Activated B cell treated with CpG ODN at 0.5 μM for 24 hours (primary cell): ENCODE results near the gene ACTR3C. TPM values are rescaled to one million over a fixed set of nuclear protein-coding genes. Genes with fewer than 3 reads are reported as not detected.
A peak's percentile ranks its signal among the peaks of the same experiment; 100 is the strongest.

Experiments used
- ATAC-seq: fragments of 200-7000 bp; cut with Tn5 transposase; one replicate; pipeline ENCODE4 v1.10.0; 2021; ENCODE audit warnings: low read depth, mild to moderate bottlenecking, moderate library complexity
- CTCF ChIA-PET: fragments of 350-600 bp; sonication (Branson Sonifier 250); formaldehyde crosslinking; loops from one replicate; lab custom pipeline; 2021; ENCODE audit warnings: antibody characterized with exemption; lab: Charles Lee
- POLR2A ChIA-PET: fragments of 350-600 bp; sonication (Branson Sonifier 250); formaldehyde crosslinking; loops from one replicate; lab custom pipeline; 2021; ENCODE audit warnings: antibody characterized with exemption; lab: Charles Lee
- DNase-seq: peaks from one replicate; pipeline ENCODE4 v3.0.0; 2022
- H3K27ac Mint-ChIP-seq: one replicate; pipeline ENCODE4 v1.8.0; 2020; ENCODE audit warnings: mixed read lengths
- H3K27me3 Mint-ChIP-seq: one replicate; pipeline ENCODE4 v1.8.0; 2021; ENCODE audit warnings: mixed read lengths
- H3K36me3 Mint-ChIP-seq: one replicate; pipeline ENCODE4 v1.8.0; 2021; ENCODE audit warnings: low read depth, mixed read lengths
- H3K4me1 Mint-ChIP-seq: one replicate; pipeline ENCODE4 v1.8.0; 2021; ENCODE audit warnings: mixed read lengths
- H3K4me3 Mint-ChIP-seq: one replicate; pipeline ENCODE4 v1.8.0; 2020; ENCODE audit warnings: mild to moderate bottlenecking, mixed read lengths
- H3K9me3 Mint-ChIP-seq: one replicate; pipeline ENCODE4 v1.8.0; 2020; ENCODE audit warnings: mixed read lengths
- intact Hi-C: fragments of 100-400 bp; cut with micrococcal nuclease; formaldehyde crosslinking; loops from one replicate; pipeline ENCODE4 v1.15.1; 2024
- total RNA-seq: library from RNA; stranded (reverse); gene quantifications from 2 replicates; pipeline ENCODE4 v1.2.3, GENCODE V29; 2022
- TF ChIP-seq, protein P1 (sequence below): fragments of 200-600 bp; IDR thresholded peaks from one replicate; pipeline ENCODE4 v1.8.0; 2022; ENCODE audit warnings: antibody characterized with exemption, mild to moderate bottlenecking

ACTR3C gene
- total RNA-seq, 1 donor from 2014 or later: 14.3 TPM

DNA sequence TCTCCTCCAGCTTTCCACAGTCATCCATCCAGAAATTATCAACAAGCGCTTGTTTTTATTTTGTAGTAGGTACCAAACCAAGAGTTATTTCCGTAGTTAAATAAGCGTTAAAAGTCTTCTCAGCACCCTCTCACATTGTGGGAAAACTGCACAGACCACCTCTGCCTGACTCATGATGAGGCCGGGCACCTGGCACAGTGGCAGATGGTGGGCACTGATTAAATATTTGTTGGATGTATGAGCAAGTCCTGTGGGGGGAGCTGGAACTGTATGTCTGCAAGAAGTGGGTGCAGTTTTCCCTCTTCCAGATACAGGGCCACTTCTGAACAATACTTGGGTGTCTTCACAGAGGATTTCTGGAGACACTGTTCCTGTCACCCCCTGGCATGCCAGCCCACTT is 40.0 kb upstream of the ACTR3C start:
- ATAC-seq: no peak
- peaks cover 61% of the 10 kb centered on the region for H3K4me1 Mint-ChIP-seq
- no peak overlapping the region for H3K27ac Mint-ChIP-seq
- ChIA-PET CTCF (interaction anchor here (0.9 kb wide), 1 partner anchor 44 kb away, joined by 3 read pairs; no protein-coding TSS in a partner anchor), POLR2A (interaction anchor here (3.4 to 16.5 kb wide), 2 partner anchors 14 to 42 kb away, joined by 13 to 421 read pairs; a partner anchor contains a TSS)
- no peaks in the 10 kb centered on the region for H3K27me3 Mint-ChIP-seq
- no peaks in the 10 kb centered on the region for H3K36me3 Mint-ChIP-seq
- H3K4me3 Mint-ChIP-seq: no peak overlapping the region
- H3K9me3 Mint-ChIP-seq: no peaks in the 10 kb centered on the region
- DNase-seq: no peak
- TF ChIP-seq, protein P1, sequence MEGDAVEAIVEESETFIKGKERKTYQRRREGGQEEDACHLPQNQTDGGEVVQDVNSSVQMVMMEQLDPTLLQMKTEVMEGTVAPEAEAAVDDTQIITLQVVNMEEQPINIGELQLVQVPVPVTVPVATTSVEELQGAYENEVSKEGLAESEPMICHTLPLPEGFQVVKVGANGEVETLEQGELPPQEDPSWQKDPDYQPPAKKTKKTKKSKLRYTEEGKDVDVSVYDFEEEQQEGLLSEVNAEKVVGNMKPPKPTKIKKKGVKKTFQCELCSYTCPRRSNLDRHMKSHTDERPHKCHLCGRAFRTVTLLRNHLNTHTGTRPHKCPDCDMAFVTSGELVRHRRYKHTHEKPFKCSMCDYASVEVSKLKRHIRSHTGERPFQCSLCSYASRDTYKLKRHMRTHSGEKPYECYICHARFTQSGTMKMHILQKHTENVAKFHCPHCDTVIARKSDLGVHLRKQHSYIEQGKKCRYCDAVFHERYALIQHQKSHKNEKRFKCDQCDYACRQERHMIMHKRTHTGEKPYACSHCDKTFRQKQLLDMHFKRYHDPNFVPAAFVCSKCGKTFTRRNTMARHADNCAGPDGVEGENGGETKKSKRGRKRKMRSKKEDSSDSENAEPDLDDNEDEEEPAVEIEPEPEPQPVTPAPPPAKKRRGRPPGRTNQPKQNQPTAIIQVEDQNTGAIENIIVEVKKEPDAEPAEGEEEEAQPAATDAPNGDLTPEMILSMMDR: no peak
- intact Hi-C loops: no loop called here

GRCh38 chr7:150361807-150362621 is 38.7 kb upstream of the ACTR3C start:
- Mint-ChIP-seq H3K36me3 (no peaks in the 10 kb centered on the region), H3K4me3 (no peak overlapping the region), H3K27me3 (no peaks in the 10 kb centered on the region), H3K4me1 (peaks cover 62% of the 10 kb centered on the region), H3K27ac (no peak overlapping the region), H3K9me3 (no peaks in the 10 kb centered on the region)
- ChIA-PET POLR2A (interaction anchor here (3.4 to 16.5 kb wide), 2 partner anchors 16 to 44 kb away, joined by 13 to 421 read pairs; a partner anchor contains a TSS), CTCF (no interaction called here)
- intact Hi-C loops: no loop called here
- TF ChIP-seq, protein P1: no peak
- DNase-seq (no peak), ATAC-seq (no peak)

GRCh38 chr7:150361402-150361801 is 38.1 kb upstream of the ACTR3C start:
- no peak overlapping the region for H3K27ac Mint-ChIP-seq
- intact Hi-C loops: no loop called here
- no peak overlapping the region for H3K4me3 Mint-ChIP-seq
- TF ChIP-seq, protein P1: no peak
- H3K27me3 Mint-ChIP-seq: no peaks in the 10 kb centered on the region
- no peak for DNase-seq
- CTCF ChIA-PET: no interaction called here
- no peak for ATAC-seq
- peaks cover 61% of the 10 kb centered on the region for H3K4me1 Mint-ChIP-seq
- H3K9me3 Mint-ChIP-seq: no peaks in the 10 kb centered on the region
- H3K36me3 Mint-ChIP-seq: no peaks in the 10 kb centered on the region
- POLR2A ChIA-PET: interaction anchor here (3.4 to 16.5 kb wide), 2 partner anchors 16 to 44 kb away, joined by 13 to 421 read pairs; a partner anchor contains a TSS

- Mint-ChIP-seq H3K36me3 (no peaks in the 10 kb centered on the region), H3K4me3 (no peak overlapping the region), H3K4me1 (peaks cover 54% of the 10 kb centered on the region), H3K27ac (peak overlapping the region; percentile 13), H3K9me3 (no peaks in the 10 kb centered on the region), H3K27me3 (no peaks in the 10 kb centered on the region)
- ChIA-PET POLR2A (interaction anchor here (16.5 kb wide), 1 partner anchor 45 kb away, joined by 421 read pairs; a partner anchor contains a TSS), CTCF (no interaction called here)
- ATAC-seq: no peak
- TF ChIP-seq, protein P1: no peak
- DNase-seq: no peak
- intact Hi-C loops: no loop called here
Observed at GRCh38 chr7:150360363-150361058, 37.2 kb upstream of the ACTR3C start.
